Stimulated activated CD4-positive, alpha-beta T cell treated with anti-CD3 and anti-CD28 coated beads, TNF-alpha, amount 100 ng/mL, for 1 hour (primary cell): ENCODE results near the gene UFSP2.

Source experiments
- DNase-seq, 3 donors: peaks; one replicate each; pipeline ENCODE4 v3.0.0-alpha.2; 2020; ENCODE audit warnings: low read depth in 3 of 3, low spot score in 1 of 3

UFSP2 gene, protein sequence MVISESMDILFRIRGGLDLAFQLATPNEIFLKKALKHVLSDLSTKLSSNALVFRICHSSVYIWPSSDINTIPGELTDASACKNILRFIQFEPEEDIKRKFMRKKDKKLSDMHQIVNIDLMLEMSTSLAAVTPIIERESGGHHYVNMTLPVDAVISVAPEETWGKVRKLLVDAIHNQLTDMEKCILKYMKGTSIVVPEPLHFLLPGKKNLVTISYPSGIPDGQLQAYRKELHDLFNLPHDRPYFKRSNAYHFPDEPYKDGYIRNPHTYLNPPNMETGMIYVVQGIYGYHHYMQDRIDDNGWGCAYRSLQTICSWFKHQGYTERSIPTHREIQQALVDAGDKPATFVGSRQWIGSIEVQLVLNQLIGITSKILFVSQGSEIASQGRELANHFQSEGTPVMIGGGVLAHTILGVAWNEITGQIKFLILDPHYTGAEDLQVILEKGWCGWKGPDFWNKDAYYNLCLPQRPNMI

DNA sequence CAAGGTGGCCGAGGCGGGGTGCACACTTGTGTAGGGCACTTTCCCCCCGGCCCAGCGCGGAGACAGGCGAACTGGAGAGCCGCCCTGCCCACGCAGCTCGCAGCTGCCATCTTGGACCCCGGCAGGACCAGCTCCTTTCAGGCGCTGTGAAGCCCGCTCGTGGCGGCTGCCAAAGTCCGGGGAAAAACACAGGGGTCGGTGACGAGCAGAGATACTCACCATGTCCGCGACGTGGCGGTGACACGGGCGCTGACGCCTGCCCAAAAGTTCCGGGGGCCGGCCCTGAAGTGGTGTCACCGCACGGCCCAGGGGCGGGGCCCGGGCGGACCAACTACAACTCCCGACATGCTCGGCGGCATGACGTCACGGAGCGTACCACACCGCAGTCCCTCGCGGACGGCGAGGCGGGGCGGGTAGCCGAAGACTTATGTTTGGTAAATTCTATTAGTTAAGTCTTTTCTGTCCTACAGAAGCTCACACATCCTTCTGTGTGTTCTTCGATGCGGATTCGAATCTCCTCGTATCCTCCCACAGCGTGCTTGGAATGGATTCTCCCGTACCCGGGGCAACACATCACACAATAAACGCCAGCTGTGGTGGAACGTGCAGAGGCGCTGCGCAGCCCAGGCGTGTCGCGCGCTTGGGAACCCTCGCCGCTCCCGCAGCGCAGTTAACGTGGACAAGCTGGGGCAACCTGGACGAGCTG is at the start of gene UFSP2:
UFSP2 (minus strand) TSS at position 318 of the 706 bp plus-strand sequence; CDS start at position 222, 96 bp downstream.
- DNase-seq: peak; percentile 70 to 86 (median 86)

DNA sequence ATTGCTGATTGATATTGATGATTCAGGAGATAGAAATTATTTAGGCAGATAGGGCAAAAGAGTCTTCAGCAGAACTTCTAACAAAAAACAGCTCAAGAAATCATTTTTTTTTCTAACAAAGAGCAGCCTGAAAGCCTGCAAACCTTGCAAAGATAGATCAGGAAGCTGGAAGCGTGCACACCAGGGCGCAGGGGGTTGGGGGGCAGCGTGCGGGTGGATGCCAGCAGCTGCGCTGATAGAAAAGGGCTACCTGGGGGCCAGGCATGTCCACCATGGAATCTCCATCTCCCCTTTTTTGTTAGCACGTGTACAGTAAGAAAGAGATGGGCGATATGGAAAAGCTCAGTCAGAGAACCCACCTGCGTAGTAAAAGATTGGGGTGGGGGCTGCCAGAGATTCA is 47.5 kb upstream of the UFSP2 start:
- DNase-seq: no peak

DNA sequence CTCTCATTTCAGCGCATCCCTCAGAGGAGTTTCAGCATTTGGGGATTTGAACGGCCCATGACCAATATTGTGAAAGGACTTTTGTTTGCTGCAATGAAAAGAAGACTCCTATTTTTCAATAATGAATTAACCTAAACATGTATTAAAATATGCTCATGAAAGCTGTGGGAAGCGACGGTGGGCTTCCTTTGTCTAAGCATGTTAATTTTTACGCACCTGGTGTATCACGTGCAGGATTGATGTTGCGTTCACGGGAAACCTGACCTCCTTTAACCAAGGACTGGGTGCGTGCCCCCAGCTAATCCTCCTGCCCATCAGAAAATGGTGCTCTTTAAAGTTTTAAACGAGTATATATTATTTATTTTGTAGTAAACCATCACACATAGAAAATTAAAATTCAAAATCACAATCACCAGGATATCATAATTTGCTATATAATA is 46.4 kb upstream of the UFSP2 start:
- DNase-seq: no peak

DNA sequence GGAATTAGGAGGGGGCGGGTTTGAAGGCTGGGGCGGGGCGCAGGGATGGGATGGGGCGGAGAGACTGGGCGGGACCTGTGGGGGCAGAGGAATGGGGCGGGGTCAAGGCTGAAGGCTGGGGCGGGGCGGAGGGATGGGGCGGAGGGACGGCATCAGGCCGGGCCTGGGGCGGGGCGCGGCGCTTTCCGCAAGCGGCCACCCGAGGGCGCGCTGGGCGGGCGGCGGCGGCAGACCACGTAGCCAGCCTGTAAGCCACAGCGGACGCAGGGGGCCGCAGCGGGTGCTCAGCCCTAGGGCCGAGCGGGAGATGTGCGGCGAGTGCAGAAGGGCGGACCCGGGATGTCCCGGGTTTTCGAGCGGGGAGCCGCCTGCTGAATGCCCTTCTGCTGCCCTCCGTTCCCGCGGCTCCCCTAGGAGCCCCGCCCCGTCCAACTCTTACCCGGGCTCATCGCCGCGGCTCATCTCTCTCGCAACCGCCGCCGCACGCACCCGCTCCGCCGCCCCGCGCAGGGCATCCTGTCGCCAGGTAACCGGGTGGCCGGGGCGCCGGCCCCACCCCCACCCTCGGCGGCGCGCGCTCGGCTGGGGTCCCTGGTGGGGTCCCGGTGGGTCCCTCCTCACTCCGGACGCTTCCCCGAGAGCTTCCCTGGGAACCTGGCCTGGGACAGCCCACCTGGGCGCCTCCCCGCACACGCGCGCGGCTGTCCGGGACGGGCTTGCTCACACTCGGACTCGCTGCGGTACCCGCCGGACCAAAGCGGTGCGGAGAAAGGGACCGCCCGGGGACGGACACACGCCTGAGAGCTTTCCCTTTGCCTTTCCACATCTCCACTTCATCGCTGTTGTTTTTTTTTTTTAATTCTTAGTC is 45.7 kb upstream of the UFSP2 start, which contains the start of gene CCDC110:
CCDC110 (minus strand) TSS at position 499 of the 868 bp plus-strand sequence; CDS start at position 449, 50 bp downstream.
- peak; percentile 89 for DNase-seq

DNA sequence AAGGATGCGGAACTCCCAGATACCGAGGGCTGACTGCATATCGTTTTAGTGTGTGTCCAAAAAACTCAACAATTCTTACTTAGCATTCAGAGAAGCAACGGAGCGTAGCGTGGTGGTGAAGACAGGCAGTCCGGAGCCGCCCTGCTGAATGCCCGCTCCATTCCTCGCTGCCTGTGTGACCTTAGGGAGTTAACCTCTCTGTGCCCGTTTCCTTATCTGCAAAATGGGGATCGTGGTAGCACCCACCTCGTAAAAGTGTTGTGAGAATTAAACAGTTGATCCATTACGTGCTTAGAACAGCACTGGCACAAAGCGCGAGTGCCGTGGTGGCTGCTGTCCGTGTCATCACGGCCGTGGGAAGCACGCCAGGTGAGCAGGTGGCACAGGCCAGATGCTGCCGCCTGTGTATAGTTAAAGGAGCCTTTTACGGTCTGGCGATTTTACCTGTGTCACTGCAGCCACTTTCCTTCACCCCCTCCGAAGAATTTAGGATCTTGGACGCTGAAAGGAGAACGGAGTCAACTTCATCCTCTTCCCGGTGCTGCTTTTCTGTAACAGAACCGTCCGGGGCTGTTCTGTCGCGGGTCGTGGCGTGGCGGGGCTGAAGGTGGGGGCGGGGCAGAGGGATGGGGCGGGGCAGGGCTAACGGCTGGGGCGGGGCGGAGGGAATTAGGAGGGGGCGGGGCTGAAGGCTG is 44.9 kb upstream of the UFSP2 start:
- no peak for DNase-seq

DNA sequence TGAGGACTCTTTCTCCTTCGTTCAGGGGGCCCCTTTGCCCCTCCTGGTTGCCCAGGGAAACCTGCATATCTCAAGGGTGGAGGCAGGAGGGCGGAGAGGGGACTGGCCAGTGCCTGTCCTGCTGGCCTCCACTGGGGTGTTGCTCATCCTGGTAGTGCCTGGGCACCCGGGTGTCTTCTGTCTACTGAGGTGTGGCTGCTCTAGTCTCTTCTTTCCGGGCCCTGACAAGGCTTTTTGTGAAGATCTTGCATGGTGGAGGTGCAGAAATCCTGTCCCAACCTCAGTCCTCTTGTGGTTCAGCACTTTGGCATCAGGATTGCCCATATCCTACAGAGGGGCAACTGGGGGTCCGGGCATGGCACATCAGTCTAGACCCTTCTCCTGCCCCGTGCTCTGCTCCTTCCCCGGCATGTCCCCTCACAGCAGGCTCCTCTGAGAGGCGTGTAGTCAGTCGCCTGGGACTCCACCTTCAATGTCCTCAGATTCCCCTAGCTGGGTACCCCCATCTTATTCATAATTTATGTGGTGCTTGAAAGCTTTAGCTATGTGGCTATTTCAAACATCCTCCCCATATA is 43.9 kb upstream of the UFSP2 start:
- DNase-seq: no peak

DNA sequence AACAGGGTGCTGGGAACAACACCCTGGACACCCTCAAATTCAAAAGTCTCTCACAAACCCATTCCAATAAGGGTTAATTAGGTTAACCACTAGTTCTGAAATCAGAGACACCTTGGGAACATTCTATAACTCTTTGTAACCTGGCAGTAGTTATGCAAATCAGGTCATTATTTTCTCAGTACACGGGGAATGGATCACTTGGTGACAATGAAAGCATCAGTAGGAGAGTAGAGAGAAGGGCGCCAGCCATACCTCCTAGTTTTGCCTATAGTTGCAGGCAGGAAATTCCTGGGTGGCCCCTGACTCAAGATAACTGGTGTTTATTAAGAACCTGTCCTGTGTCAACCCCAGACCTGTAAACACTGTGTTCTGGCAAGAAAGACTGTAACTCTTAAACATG is 43.2 kb upstream of the UFSP2 start:
- no peak for DNase-seq

DNA sequence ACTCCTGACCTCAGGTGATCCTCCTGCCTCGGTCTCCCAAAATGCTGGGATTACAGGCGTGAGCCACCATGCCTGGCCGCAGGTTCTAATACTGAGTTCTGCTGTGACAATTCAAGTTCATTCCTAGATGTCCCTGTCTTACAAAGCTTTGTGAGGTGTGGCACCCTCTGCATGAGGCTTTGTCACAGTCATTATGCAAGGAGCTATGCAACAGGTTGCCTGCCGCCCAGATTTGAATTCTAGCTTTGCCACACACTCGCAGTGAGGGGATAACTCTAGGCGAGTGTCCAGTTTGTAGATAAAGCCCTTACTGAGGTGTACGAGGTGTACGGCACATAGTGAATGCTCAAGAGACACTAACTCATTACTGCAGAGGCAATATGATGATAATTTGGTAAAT is 42.2 kb upstream of the UFSP2 start:
- DNase-seq: no peak

DNA sequence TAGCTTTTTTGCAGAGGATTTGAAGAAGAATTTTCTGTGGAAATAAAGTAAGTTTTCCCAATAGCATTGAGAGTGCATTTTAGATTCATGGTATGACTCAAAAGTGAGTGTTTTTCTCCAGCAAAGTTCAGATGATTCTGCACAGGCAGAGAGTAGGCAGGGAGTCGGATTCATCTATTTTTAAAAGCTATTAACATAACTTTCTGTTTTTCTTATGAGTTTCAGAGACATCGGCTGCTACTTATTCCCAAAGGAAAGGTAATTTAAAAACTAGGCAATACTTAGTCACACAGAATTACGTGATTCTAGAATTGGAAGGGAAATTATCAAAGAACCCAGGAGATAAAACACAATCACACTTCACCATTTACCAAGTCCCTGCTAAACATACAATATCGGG is 41.3 kb upstream of the UFSP2 start:
- no peak for DNase-seq

DNA sequence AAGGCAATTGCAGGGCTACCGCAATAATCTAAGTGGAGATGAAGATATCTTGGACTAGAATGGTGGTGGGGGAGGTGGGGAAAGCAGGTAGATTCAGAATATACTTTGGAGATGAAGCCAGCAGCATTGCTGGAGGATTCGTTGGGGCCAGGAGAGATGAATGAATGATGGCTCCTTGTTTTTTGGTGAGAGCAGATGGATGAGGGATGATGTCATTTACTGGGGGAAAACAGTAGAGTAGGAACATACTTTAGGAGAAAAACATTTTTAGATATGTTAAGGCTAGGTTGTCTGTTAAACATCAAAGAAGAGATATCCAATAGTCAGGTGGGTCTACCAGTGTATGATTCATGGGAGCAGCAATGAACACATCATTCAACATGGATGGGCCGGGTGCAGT is 39.9 kb upstream of the UFSP2 start:
- no peak for DNase-seq

DNA sequence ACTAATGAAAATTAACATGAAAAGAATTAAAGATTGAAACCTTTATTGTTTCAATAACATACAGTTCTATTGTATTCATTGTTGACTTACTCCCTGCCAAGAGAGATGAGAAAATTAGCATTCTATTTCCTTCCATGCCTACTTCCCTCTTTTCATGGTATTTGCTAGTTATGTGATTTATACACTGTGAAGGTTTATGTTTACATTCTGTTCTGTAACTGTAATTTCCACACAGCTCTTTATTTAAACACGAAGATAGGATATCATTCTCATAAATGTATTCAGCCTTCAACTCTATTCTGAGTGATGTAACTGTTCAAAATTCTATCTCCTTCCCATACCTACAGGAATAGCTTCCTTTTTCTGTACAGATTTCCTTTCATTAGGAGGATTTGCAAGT is 39.1 kb upstream of the UFSP2 start:
- DNase-seq: no peak

DNA sequence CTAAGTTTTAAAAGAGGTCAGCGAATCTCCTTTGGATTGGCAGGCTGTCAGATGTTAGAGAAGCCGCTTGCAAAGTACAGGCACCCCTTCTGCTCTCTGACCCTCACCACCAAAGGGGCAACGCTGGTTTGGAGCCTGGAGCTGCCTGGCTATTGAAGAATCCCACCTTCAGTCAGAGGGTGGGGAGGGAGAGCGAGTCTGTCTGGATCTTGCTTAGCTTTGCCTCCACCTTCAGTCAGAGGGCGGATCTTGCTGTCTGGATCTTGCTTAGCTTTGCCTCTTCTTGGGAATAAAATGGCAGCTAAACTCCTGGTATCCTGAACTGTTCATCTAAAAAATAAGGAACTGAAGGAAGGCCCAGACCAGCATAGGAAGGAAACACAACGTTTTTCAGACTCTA is 38.4 kb upstream of the UFSP2 start:
- DNase-seq: no peak

DNA sequence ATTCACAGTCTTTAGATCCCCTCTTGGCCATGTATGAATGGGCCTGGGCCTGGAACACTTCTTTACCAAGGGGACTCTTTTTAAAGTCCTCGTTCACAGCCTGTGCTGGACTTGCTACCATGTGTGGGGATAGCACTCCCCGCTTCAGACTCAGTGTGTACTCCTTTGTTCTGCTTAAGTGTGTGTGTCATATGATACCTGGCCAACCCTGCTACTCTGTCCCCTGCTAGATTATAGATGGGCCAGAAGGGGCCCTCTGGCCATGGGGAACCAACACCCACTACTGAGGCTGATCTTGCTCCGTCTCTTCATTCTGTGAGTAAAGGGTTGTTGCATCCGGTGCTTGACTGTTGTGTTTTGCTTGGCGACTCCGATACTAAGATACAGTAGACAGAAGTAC is 37.8 kb upstream of the UFSP2 start:
- DNase-seq: no peak

DNA sequence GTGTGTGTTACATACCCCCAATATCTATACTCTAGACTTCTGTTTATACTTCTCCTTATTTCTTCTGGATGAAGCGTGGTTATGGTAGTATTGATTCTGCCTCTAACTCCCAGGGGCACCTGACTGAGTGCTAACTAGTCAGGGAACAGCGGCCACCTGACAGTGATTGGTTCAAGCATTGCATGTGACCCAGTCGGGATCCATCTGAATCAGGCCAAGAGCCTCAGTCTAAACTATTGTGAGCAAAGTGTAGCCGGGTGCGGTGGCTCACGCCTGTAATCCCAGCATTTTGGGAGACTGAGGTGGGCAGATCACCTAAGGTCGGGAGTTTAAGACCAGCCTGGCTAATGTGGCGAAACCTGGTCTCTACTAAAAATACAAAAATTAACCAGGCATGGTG is 35.8 kb upstream of the UFSP2 start:
- DNase-seq: no peak

DNA sequence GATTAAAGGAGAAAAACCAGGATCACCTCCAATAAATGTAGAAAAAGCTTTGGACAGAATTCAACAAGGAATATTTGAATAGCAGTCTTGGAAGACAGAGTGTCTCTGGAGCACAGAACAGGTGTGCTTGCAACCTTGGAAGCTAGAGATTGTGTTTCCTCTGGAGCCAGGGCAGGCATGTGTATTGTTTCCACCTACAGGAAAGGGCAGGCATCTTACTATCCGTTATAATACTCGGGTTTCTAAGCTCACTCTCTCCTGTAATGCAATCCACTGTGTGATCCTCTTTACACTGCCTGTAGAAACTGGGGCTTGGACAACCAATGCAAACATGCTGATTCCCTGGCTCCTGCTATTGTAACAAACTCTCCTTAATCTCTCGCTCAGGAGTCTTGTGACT is 31.4 kb upstream of the UFSP2 start:
- no peak for DNase-seq

DNA sequence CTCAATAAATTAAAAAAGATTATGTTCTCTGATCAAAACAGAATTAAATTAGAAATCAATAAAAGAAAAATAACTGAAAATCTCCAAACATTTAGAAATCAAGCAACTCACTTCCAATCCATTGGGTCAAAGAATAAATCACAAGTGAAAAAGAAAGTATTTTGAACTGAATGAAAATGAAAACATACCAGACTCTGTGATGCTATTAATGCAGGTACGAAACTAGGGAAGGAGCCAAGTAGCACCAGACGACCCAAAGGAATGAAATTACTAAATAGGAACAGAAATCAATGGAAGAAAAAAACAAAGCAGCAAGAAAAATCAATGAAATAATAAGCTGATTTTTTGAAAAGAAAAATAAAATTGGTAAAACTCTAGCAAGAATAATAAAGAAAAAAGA is 30.4 kb upstream of the UFSP2 start:
- no peak for DNase-seq

DNA sequence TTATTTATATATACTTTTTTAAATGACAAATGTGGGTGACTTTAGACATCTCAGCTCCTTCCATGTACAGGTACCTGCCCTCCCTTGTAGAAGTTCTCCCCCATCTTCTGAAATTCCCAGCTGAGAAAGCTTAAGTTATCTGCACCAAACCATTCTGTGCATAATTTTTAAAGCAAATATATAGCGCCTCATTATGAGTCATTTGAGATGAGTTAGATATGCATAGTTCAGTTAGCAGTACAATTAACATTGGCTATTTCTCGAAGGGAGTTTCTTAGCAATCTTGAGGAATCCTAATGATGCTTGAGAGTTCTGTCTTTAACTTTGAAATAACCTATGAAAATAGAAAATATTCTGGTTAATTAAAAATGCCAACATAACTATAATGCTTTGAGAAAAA is 19.4 kb upstream of the UFSP2 start:
- no peak for DNase-seq

DNA sequence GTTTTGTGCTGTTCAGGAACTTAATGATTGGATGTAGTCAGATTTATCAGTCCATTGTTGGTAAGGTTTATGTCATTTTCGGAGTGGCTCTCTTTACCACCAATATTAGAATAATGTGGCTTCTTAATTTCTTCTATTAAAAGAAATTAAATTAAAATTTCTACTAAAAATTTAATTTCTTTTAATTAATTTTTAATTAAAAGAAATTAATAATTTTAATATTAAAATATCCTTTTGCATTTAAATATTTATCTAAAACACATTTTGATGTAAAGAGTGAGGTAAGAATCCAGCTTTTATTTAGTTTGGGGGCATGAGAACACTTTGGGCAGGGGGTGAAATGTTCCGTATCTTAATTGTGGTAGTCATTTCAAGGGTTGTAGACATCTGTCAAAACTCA is 15.7 kb upstream of the UFSP2 start:
- DNase-seq: no peak

DNA sequence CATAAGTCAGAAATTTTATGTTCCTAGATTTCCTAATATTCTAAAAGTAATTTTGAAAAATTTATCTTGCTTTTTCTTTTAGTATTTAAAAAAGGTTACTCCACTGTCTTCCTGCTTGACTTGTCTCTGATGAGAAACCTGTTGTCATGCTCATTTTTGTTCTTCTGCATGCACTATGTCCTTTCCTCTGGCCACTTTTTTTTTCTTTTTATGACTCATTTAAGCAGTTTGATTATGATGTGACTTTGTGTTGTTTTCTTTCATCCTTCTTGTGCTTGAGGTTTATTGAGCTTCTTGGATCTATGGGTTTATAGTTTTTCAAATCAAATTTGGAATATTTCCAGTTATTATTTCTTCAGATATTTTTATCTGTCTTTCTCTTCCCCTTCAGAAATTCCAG is 12.0 kb upstream of the UFSP2 start:
- no peak for DNase-seq

DNA sequence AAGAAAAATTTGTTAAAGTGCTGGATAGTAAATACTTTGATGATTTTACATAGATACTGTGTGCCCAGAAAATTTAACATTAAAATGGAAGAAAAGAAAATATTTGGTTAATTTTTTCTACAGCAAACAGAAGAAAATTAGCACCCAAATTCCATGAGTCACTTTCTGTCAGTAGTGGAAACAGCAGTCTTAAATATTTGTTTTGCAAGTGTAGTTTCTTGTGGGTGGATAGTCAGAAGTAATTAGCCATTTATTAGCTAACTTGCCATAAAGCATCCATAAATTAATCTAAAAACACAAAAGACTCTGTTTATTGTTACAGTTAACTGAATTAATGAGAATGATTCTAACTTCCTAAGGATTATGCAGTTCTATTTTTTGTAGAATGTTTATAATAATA is 9.7 kb upstream of the UFSP2 start:
- no peak for DNase-seq
